AG04450 (cell line): ENCODE measurements around the gene DIP2C. TPM values are rescaled to one million over a fixed set of nuclear protein-coding genes. Genes with fewer than 3 reads are reported as not detected.

Experiments used
- CTCF ChIA-PET: fragments of 300-600, 350-600 bp; formaldehyde crosslinking; extraction: SDS; loops from one replicate; lab custom pipeline; 2022; ENCODE audit warnings: antibody characterized with exemption, inconsistent platforms; lab: Charles Lee
- POLR2A ChIA-PET: fragments of 350-600 bp; formaldehyde crosslinking; extraction: SDS; loops from one replicate; lab custom pipeline; 2021; ENCODE audit warnings: antibody characterized with exemption, inconsistent platforms; lab: Yijun Ruan, JAX
- DNase-seq: peaks from one replicate; pipeline ENCODE4 v3.0.0-alpha.2; 2011; ENCODE audit warnings: low read depth, low spot score
- H3K27ac ChIP-seq: one replicate; pipeline ENCODE4 v1.5.1; 2012; ENCODE audit warnings: low read depth, low read length, control low read depth
- H3K27me3 ChIP-seq: one replicate; pipeline ENCODE4 v1.6.0; 2012; ENCODE audit warnings: low read length; ENCODE audit not compliant: control insufficient read depth, insufficient read depth
- H3K4me3 ChIP-seq: 2 replicates; pipeline ENCODE4 v1.5.1; 2011; ENCODE audit warnings: mild to moderate bottlenecking, low read depth, low read length, control low read depth
- H3K9me3 ChIP-seq: 2 replicates; pipeline ENCODE4 v1.5.1; 2012; ENCODE audit warnings: low read length; ENCODE audit not compliant: control insufficient read depth, insufficient read depth
- polyA plus RNA-seq: library from polyadenylated mRNA; depleted of rRNA; stranded (reverse); fragments of >200 nt; gene quantifications from 2 replicates; pipeline ENCODE4 v1.2.3, GENCODE V29; 2011
- TF ChIP-seq, protein P1 (sequence below): IDR thresholded peaks from 2 replicates; pipeline ENCODE4 v1.5.1; 2011; ENCODE audit warnings: low read depth, low read length, control low read depth, inconsistent platforms

DIP2C gene
- polyA plus RNA-seq, 1 experiment = 9.6 TPM

DNA sequence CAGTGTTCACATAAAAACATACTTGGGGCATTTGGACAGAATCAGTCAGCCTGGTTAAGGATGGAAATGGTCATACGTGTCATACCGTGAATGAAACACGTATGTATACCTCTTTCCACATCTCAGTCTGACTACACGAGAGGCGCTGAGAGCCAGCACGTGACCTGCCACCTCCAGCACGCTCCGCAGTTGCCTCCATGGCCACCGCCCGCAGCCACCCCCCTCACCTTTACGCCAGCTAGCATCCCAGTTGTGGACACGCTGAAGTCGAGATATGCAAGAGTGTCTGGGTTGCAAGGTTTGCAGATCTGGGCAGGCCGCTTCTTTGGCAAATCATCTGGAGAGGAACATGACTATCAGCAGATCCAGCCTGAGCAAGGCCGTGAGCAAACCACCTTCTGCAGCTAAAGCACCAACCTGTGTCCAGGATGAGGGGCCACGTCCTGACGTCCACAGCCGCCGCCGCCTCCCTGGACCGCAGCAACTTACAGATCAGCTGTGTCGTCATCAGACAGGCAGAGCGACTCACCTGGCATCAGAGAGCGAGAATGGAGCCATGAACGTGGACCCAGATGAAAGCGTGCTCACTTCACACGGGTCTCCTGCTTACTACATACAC is 344.8 kb downstream of the DIP2C start:
- TF ChIP-seq, protein P1, sequence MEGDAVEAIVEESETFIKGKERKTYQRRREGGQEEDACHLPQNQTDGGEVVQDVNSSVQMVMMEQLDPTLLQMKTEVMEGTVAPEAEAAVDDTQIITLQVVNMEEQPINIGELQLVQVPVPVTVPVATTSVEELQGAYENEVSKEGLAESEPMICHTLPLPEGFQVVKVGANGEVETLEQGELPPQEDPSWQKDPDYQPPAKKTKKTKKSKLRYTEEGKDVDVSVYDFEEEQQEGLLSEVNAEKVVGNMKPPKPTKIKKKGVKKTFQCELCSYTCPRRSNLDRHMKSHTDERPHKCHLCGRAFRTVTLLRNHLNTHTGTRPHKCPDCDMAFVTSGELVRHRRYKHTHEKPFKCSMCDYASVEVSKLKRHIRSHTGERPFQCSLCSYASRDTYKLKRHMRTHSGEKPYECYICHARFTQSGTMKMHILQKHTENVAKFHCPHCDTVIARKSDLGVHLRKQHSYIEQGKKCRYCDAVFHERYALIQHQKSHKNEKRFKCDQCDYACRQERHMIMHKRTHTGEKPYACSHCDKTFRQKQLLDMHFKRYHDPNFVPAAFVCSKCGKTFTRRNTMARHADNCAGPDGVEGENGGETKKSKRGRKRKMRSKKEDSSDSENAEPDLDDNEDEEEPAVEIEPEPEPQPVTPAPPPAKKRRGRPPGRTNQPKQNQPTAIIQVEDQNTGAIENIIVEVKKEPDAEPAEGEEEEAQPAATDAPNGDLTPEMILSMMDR = no peak
- H3K4me3 ChIP-seq = no peak overlapping the region
- POLR2A ChIA-PET = interaction anchor here (1.2 kb wide), 1 partner anchor 15 kb away, joined by 3 read pairs; no protein-coding TSS in a partner anchor
- peaks cover 15% of the 10 kb centered on the region for H3K9me3 ChIP-seq
- H3K27me3 ChIP-seq = no peaks in the 10 kb centered on the region
- H3K27ac ChIP-seq = no peak overlapping the region
- CTCF ChIA-PET = no interaction called here
- DNase-seq = no peak

DNA sequence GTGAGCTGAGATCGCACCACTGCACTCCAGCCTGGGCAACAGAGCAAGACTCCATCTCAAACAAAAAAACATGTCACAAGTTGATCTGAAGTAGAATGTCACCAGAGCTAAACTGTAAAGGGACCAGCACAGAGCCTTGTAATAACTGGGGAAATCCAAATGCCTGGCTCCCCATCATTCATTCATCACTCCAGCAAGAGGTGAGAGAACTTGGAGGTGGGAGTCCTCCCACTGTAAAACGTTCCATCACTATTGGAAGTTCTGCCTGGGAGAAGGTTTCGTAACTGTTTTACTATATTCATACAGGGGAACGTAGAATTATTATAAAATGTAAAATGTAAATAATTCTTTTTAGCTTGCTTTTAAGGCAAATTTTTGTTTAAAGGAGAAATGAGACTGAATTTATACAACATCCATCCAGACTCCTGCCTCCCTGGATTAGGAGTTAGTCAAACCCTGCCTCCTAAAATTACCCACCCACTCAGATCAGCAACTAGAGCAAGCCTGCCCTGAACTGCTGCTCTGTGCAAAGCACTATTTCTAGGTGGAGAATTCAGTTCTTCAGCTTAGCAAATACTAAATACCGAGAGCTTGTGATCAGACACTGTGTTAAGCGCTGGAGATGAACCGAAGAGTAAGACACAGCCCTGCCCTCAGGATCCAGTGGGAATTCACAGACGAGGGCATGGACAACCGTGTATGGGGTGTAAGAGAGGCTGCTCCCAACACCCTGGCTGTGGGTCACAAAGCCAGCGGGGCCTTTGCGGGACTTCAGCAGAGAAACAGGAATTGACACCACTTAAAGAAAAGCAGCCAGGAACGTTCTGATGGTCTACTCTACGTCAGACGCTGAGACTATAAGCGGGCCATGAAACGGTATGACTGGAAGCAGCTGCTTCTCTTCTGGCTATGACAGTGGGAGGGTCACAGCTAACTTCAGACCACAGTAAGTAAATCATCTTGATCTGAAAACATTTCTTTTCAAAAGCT is 345.9 kb downstream of the DIP2C start:
- TF ChIP-seq, protein P1 = no peak
- Histone ChIP-seq H3K4me3 (no peak overlapping the region), H3K9me3 (peaks cover 9% of the 10 kb centered on the region), H3K27ac (no peak overlapping the region), H3K27me3 (no peaks in the 10 kb centered on the region)
- no peak for DNase-seq
- ChIA-PET POLR2A (interaction anchor here (1.2 kb wide), 1 partner anchor 14 kb away, joined by 3 read pairs; no protein-coding TSS in a partner anchor), CTCF (no interaction called here)

DNA sequence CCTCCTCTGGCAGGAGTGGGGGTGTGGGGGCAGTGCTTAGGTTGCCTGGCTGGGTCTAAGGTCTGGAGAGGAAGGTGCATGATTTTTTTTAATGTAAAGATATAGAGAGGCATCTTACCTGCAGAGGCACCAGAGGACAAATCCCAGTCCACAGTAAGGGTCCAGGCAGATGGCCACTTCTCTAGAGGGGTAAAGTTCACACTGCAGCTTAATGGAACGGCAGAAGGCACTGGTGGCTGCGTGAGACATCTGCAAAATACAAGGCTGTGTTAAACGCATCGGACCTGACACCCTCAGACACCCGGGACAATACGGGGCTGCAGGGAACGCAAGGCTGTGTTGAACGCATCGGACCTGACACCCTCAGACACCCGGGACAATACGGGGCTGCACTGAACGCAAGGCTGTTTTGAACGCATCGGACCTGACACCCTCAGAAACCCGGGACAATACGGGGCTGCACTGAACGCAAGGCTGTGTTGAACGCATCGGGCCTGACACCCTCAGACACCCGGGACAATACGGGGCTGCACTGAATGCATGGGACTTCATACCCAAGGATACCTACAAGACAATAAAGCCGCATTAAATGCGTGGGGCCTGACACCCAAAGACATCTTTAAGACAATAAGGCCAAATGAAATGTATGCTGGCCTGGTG is 348.3 kb downstream of the DIP2C start:
- Histone ChIP-seq H3K4me3 (no peak overlapping the region), H3K27me3 (no peaks in the 10 kb centered on the region), H3K27ac (no peak overlapping the region), H3K9me3 (no peaks in the 10 kb centered on the region; the same call in 1 of the 2 replicates)
- no peak for DNase-seq
- TF ChIP-seq, protein P1 = no peak
- ChIA-PET POLR2A (no interaction called here), CTCF (no interaction called here)

DNA sequence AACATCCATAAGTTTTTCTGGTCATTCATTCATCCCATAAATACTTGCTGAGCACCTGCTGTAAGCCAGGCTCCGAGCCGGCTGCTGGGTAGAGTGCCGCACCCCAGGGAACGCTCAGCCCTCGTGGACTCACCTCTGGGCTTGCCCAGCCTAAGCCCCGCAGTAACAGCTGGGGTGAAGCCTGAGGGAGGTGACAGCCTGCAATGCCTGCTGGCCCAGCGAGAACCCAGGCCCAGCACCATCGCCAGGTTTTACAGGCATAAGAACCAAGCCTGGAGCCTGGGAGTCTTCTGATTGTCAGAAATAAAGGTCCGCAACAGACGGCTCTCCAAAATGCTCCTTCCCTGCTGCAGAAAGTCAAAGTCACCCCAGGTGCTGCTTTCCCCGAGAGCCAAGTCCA is 348.8 kb downstream of the DIP2C start:
- ChIA-PET CTCF (no interaction called here), POLR2A (no interaction called here)
- H3K9me3 ChIP-seq = no peaks in the 10 kb centered on the region; the same call in 1 of the 2 replicates
- no peaks in the 10 kb centered on the region for H3K27me3 ChIP-seq
- no peak overlapping the region for H3K4me3 ChIP-seq
- TF ChIP-seq, protein P1 = no peak
- H3K27ac ChIP-seq = no peak overlapping the region
- no peak for DNase-seq
